Measurements from ENCODE around the gene RAB26. TPM values are rescaled to one million over a fixed set of nuclear protein-coding genes. Genes with fewer than 3 reads are reported as not detected.

The RAB26 gene
- total and polyA plus RNA-seq, 12 donors = 0.26 to 6.4 (median 1.6) TPM

DNA sequence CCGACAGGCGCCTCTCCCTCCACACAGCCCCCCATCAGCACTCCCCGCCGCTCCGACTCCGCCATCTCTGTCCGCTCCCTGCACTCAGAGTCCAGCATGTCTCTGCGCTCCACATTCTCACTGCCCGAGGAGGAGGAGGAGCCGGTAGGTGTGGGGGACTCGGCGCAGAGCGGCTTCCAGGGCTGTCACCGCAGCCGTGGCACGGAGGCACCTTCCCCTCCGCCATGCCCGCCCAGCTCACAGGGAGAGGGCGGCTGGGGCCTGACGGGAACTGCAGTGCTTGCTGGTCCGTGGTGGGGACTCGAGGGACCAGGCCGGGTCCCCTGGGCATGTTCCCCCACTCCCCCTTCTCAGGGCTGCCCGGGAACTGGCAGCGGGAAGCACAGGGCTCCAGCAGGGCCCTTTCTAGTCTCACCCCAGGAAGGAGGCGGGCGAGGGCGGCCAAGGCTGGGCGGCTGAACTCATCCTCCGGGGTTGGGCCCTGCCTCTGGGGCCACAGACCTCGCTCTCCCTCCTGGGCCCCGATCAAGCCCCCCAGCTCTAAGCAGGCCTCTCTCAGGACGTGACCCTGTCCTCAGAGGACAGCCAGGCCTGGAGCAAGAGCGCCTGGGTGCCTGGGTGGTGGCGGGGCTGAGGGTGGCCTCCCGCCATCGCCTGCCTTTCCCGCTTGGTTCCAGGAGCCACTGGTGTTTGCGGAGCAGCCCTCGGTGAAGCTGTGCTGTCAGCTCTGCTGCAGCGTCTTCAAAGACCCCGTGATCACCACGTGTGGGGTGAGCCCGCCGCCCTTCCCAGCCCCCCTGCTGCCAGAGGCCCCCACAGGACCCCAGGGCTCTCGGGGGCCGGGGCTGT lies 22.4 kb downstream of the RAB26 start:
- TF ChIP-seq, protein P1, sequence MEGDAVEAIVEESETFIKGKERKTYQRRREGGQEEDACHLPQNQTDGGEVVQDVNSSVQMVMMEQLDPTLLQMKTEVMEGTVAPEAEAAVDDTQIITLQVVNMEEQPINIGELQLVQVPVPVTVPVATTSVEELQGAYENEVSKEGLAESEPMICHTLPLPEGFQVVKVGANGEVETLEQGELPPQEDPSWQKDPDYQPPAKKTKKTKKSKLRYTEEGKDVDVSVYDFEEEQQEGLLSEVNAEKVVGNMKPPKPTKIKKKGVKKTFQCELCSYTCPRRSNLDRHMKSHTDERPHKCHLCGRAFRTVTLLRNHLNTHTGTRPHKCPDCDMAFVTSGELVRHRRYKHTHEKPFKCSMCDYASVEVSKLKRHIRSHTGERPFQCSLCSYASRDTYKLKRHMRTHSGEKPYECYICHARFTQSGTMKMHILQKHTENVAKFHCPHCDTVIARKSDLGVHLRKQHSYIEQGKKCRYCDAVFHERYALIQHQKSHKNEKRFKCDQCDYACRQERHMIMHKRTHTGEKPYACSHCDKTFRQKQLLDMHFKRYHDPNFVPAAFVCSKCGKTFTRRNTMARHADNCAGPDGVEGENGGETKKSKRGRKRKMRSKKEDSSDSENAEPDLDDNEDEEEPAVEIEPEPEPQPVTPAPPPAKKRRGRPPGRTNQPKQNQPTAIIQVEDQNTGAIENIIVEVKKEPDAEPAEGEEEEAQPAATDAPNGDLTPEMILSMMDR (IDR thresholded peaks at IDR 0.05) = no peak
- H3K4me1 ChIP-seq = peaks cover 0 to 14% (median 0%) of the 10 kb centered on the region in 9 donors
- H3K27me3 ChIP-seq = no peaks in the 10 kb centered on the region
- H3K9me3 ChIP-seq = no peaks in the 10 kb centered on the region
- H3K36me3 ChIP-seq = peaks cover 0 to 94% (median 26%) of the 10 kb centered on the region in 9 donors
- peak overlapping the region in 7 of 10 donors; percentile 3 to 40 (median 25) for H3K4me3 ChIP-seq
- H3K27ac ChIP-seq = peak overlapping the region in 4 of 10 donors; percentile 15 to 72 (median 56)
- DNase-seq (no peak), ATAC-seq (peak in 1 of 8 donors; percentile 5)
- WGBS, 2 donors = 90% methylated on average over 44 to 47 of the region's 47 CpGs
- intact Hi-C loops (cut with DNase I) = no loop called here

DNA sequence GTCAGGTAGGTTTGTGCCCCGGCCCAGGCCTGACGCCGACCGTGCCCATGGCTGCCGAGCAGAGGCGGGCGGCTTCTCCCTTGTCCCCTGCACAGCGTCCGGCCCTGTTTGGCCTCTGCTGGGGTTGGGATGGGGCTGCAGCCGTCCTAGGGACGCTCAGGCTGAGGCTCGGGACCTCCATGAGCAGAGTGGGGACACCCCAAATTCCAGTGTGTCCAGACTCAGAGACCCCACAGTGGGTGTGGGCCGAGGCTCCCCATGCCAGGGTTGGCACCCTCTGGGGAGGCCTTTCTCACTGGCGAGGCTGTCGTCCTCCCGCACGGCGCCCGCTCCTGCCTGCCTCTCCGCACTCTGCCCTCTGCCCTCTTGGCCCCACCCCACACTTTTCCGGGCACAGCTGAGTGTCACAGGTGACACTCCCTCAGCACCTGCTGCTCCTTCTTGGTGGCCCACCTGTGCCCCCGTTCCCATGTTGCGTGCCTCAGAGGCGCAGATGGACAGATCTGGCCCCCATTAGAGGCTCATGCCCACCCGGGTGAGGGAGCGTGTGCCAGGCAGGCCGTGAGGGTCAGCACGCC lies 23.3 kb downstream of the RAB26 start:
- H3K27ac ChIP-seq = no peak overlapping the region
- TF ChIP-seq, protein P1 (IDR thresholded peaks at IDR 0.05) = no peak
- peaks cover 0 to 94% (median 31%) of the 10 kb centered on the region in 9 donors for H3K36me3 ChIP-seq
- ATAC-seq (no peak), DNase-seq (no peak)
- H3K4me1 ChIP-seq = peaks cover 0 to 14% (median 0%) of the 10 kb centered on the region in 9 donors
- WGBS, 2 donors = 96% methylated on average over 27 to 28 of the region's 28 CpGs
- H3K27me3 ChIP-seq = no peaks in the 10 kb centered on the region
- H3K4me3 ChIP-seq = no peak overlapping the region
- intact Hi-C loops (cut with DNase I) = no loop called here
- H3K9me3 ChIP-seq = no peaks in the 10 kb centered on the region

DNA sequence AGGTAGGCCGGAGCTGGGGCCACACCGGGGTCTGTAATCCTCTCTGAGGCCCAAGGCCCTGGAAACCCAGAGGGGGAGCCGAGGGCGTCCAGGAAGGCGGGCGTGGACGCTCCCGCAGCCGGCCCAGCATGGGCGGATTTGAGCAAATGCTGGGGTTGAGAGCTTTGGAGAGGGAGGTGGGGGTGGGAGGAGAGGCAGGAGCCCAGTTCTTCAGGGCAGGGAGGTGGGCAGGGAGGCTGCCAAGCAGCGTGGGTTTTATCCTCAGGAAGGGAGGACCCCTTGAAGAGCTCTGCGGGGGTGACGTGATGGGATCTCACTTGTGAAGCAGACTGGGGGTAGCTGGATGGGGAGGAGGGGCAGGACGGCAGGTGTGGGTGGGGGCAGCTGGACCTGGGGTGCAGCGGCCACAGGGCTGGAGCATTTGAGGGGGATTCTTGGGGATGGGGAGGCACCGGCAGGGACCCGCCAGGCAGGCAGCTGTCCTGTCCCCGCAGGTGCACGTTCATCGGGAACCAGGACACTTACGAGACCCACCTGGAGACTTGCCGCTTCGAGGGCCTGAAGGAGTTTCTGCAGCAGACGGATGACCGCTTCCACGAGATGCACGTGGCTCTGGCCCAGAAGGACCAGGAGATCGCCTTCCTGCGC lies 24.4 kb downstream of the RAB26 start:
- intact Hi-C loops (cut with DNase I) = no loop called here
- no peak for DNase-seq
- TF ChIP-seq, protein P1 (IDR thresholded peaks at IDR 0.05) = no peak
- Histone ChIP-seq H3K4me3 (no peak overlapping the region), H3K36me3 (peaks cover 0 to 95% (median 33%) of the 10 kb centered on the region in 9 donors), H3K27me3 (no peaks in the 10 kb centered on the region), H3K27ac (no peak overlapping the region), H3K4me1 (peaks cover 0 to 14% (median 0%) of the 10 kb centered on the region in 9 donors), H3K9me3 (no peaks in the 10 kb centered on the region)
- no peak for ATAC-seq
- WGBS, 2 donors = 93 to 94% methylated on average over 29 of the region's 29 CpGs

DNA sequence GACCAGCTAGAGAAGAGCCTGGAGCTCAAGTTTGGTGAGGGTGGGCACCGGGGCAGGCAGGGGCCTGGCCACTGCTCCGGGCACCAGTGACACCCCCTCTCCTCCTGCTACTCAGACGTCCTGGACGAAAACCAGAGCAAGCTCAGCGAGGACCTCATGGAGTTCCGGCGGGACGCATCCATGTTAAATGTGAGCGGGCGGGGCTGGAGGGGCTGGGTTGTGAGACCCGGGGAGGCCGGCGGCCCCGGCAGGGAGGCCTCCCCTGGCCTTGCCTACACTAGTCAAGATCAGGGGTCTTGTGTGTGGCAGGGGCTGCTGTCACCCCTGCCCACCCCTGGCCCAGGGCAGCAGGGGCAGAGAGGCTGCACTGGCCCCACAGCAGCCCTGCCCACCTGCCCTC lies 24.9 kb downstream of the RAB26 start:
- Histone ChIP-seq H3K4me3 (no peak overlapping the region), H3K27me3 (peaks cover 0 to under 1% (median 0%) of the 10 kb centered on the region in 7 donors), H3K9me3 (no peaks in the 10 kb centered on the region), H3K27ac (no peak overlapping the region), H3K36me3 (peaks cover 0 to 94% (median 33%) of the 10 kb centered on the region in 9 donors), H3K4me1 (peaks cover 0 to 14% (median 0%) of the 10 kb centered on the region in 9 donors)
- no peak for DNase-seq
- WGBS, 2 donors = 87 to 91% methylated on average over 14 of the region's 14 CpGs
- intact Hi-C loops (cut with DNase I) = no loop called here
- ATAC-seq = no peak
- TF ChIP-seq, protein P1 (IDR thresholded peaks at IDR 0.05) = no peak

Measured in heart right ventricle (tissue), 16 donors.